GM12865 (cell line): ENCODE measurements around the gene F2R.
A peak's percentile ranks its signal among the peaks of the same experiment; 100 is the strongest.
"Not testable (repeated sequence)": the region's sequence is repeated elsewhere in the genome, so short reads cannot be mapped to it uniquely, and the experiment has no call there.

Source experiments
- DNase-seq: peaks from one replicate; pipeline ENCODE4 v3.0.0; 2010; ENCODE audit warnings: low read depth
- H3K4me3 ChIP-seq: 2 replicates; pipeline ENCODE4 v1.5.1; 2011; ENCODE audit warnings: mild to moderate bottlenecking, low read depth, low read length, control low read depth
- TF ChIP-seq, protein P1 (sequence below): IDR thresholded peaks from 2 replicates; pipeline ENCODE4 v1.5.1; 2011; ENCODE audit warnings: low read length, control low read depth, low read depth, inconsistent platforms; ENCODE audit not compliant: insufficient read depth; ENCODE audit errors: missing control alignments

The F2R gene

DNA sequence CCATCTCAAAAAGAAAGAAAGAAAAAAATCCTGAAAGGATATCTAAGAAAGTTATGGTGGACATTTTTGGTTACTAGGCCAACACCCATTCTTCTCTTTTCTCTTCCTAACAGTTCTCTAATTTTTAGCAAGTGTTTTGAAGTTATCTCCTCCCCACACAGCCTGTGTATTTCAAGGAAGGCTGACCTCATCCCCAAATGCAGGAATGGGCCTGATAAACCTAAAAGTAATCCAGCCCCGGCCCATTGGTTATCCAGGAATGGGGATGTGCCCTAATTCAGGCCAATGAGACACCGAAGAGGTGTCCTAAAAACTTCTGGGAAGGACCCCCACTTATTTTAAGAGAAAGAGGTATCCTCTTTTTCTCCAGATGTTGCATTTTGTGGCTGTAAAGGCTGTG is 46.6 kb downstream of the F2R start:
- no peak for DNase-seq
- H3K4me3 ChIP-seq = no peak overlapping the region
- TF ChIP-seq, protein P1, sequence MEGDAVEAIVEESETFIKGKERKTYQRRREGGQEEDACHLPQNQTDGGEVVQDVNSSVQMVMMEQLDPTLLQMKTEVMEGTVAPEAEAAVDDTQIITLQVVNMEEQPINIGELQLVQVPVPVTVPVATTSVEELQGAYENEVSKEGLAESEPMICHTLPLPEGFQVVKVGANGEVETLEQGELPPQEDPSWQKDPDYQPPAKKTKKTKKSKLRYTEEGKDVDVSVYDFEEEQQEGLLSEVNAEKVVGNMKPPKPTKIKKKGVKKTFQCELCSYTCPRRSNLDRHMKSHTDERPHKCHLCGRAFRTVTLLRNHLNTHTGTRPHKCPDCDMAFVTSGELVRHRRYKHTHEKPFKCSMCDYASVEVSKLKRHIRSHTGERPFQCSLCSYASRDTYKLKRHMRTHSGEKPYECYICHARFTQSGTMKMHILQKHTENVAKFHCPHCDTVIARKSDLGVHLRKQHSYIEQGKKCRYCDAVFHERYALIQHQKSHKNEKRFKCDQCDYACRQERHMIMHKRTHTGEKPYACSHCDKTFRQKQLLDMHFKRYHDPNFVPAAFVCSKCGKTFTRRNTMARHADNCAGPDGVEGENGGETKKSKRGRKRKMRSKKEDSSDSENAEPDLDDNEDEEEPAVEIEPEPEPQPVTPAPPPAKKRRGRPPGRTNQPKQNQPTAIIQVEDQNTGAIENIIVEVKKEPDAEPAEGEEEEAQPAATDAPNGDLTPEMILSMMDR = no peak

DNA sequence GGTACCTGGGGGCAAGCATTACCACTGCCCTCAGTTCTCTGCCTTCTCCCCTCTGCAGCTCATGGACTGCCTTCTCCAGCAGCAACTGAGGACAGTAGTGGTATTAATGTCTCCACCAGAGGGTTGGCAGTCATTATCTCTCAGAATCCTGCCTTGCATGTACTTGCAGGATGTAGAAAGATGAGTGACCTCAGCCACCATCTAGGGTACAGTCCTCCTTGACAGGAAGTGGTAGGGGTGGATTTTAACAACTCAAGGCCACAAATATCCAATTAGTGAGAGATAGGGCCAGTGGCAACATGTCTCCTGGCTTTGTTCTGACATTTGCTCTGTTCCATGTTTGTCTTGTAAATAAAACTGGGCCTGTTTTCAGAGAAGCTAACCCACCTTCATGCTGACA is 47.2 kb downstream of the F2R start:
- TF ChIP-seq, protein P1 = no peak
- peak; percentile 64 for DNase-seq
- no peak overlapping the region for H3K4me3 ChIP-seq

DNA sequence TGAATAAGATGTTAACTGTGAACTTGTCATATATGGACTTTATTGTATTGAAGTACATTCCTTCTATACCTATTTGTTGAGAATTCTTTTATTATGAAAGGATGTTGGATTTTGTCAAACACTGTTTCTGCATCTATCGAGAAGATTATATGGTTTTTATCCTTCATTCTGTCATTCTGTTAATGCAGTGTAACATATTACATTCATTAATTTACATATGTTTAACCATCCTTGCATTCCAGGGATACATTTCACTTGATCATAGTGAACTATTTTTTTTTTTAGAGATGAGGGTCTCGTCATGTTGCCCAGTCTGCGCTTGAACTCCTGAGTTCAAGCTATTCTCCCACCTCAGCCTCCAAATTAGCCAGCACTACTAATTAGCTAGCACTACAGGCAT is 48.4 kb downstream of the F2R start:
- no peak overlapping the region for H3K4me3 ChIP-seq
- TF ChIP-seq, protein P1 = no peak
- no peak for DNase-seq

DNA sequence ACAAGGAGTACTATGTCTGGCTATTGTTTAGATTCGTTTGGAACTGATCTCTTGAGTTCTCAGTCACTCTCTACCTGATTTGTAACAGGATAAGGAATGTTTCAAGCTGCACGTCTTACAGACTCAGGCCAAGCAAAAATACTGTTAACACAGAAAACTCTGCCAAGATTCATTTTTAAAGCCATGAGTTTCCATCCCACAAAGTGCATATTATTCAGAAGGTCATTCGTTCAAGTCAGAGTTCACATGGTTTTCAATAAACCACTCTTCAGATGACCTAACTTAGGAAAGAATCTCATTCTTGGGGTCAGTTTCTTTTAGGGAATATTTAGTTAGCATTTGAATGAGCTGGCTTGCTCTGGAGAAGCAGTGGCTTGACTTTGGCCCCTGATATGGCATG is 49.3 kb downstream of the F2R start:
- TF ChIP-seq, protein P1 = no peak
- no peak overlapping the region for H3K4me3 ChIP-seq
- DNase-seq = no peak

DNA sequence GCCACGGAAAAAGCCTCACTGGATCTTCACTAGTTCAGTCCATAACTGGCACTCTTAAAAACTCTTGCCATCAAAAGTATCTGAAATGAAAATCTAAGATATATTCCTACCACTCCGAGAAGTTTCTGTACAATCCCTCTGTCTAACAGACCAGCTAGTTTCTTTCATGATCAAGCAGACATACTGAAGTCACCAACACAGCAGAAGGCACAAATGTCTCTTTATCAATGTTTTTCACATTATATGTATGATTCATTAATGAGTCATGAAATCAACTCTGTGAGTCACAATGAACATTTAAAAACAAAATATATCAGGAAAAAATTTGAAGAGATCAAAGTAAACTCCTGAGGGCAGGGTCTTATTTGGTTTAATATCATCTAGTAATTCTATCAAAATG is 50.8 kb downstream of the F2R start:
- no peak overlapping the region for H3K4me3 ChIP-seq
- TF ChIP-seq, protein P1 = no peak
- no peak for DNase-seq

DNA sequence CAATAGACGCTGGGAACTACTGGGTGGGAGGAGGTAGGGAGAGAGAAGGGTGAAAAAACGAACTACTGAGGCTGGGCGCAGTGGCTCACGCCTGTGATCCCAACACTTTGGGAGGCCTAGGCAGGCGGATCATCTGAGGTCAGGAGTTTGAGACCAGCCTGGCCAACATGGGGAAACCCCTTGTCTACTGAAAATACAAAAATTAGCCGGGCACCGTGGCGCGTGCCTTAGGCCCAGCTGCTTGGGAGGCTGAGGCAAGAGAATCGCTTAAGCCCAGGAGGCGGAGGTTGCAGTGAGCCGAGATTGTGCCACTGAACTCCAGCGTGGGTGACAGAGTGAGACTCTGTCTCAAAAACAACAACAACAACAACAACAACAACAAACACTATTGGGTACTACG is 55.1 kb downstream of the F2R start:
- not testable (repeated sequence) for DNase-seq, H3K4me3 ChIP-seq

DNA sequence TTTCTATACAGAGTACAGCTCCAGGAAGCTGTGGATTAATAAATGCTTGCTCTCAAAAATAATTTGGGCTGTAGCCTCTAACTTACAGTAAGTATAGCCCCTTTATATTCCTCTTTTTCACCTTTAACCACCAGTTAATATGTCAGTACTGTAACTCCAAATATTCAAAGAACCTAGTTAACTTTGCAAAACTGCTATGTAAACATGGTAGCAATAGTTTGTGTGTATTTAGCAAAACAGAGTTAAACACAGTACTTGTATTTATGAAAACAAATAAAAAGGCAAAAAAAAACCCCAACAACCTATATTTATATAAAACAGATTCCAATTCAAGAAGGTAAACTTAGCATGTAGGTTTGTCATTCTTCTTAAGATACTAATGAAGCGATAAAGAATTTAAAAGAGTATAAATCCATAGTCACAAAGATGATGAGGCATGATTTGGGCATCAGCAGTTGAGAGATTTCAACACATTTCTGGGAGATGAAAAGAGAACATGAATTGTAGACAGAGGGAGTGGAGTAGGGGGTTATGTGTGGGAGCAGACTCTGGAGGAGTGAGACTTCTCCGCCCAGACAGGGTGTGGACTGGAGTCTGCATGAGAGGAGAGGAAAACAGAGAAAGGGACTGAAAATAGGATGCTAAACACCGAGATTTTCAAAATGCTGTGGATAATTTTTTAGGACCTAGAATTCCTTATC is 55.9 kb downstream of the F2R start:
- DNase-seq = no peak
- H3K4me3 ChIP-seq = no peak overlapping the region
- TF ChIP-seq, protein P1 = no peak
